H1 (cell line): ENCODE measurements around the gene NDRG2. TPM values are rescaled to one million over a fixed set of nuclear protein-coding genes. Genes with fewer than 3 reads are reported as not detected.

ENCODE experiments used
- CTCF ChIA-PET: fragments of 300-600 bp; sonication (Branson Sonifier 250); formaldehyde crosslinking; loops from one replicate; lab custom pipeline; 2021; ENCODE audit not compliant: partially characterized antibody; lab: Charles Lee
- POLR2A ChIA-PET: fragments of 300-600 bp; sonication (Branson Sonifier 250); formaldehyde crosslinking; loops from one replicate; lab custom pipeline; 2021; ENCODE audit warnings: inconsistent platforms; ENCODE audit not compliant: partially characterized antibody; lab: Charles Lee
- DNase-seq, 2 experiments: peaks; one replicate each; pipeline versions ENCODE4 v3.0.0 to v3.0.0-alpha.2; 2010 to 2022; ENCODE audit warnings: low spot score in 2 of 2, low read depth in 1 of 2, mixed read lengths in 1 of 2
- FAIRE-seq: peaks from 2 replicates; lab custom pipeline; 2011; peaks lifted over from hg19 to GRCh38; lab: Jason Lieb, UNC
- H2AFZ ChIP-seq: 2 replicates; pipeline ENCODE4 v1.8.1; 2012; ENCODE audit warnings: low read length, inconsistent platforms
- H2AK5ac ChIP-seq: 2 replicates; pipeline ENCODE4 v1.6.1; 2013; ENCODE audit warnings: low read depth, low read length
- H2BK120ac ChIP-seq: replicated peaks from 2 replicates; pipeline ENCODE3; 2013; ENCODE audit warnings: low read depth, low read length, inconsistent platforms
- H2BK12ac ChIP-seq: 2 replicates; pipeline ENCODE4 v1.6.1; 2013; ENCODE audit warnings: low read depth, low read length
- H2BK15ac ChIP-seq: 2 replicates; pipeline ENCODE4 v1.6.1; 2013; ENCODE audit warnings: low read length
- H2BK20ac ChIP-seq: 2 replicates; pipeline ENCODE4 v1.6.1; 2013; ENCODE audit warnings: low read length
- H2BK5ac ChIP-seq: 2 replicates; pipeline ENCODE4 v1.6.1; 2013; ENCODE audit warnings: low read depth, low read length
- H3K14ac ChIP-seq: 2 replicates; pipeline ENCODE4 v1.6.1; 2013; ENCODE audit warnings: inconsistent platforms; ENCODE audit not compliant: insufficient read length
- H3K18ac ChIP-seq: 2 replicates; pipeline ENCODE4 v1.6.1; 2013; ENCODE audit warnings: low read length; ENCODE audit errors: extremely low read depth
- H3K23ac ChIP-seq: 2 replicates; pipeline ENCODE4 v1.6.1; 2013; ENCODE audit warnings: inconsistent platforms; ENCODE audit not compliant: insufficient read length
- H3K23me2 ChIP-seq: 2 replicates; pipeline ENCODE4 v1.6.1; 2013; ENCODE audit warnings: low read depth, low read length
- H3K27ac ChIP-seq: 2 replicates; pipeline ENCODE4 v1.6.1; 2011; ENCODE audit warnings: low read depth, low read length, inconsistent platforms
- H3K27me3 ChIP-seq, 4 experiments: replicated peaks in 1 of 4; 1 replicate in 1 of 4; 2 replicates in 3 of 4; pipeline versions ENCODE4 v1.6.1 to v1.8.1; 2011 to 2013; ENCODE audit warnings: low read length in 3 of 4, mild to moderate bottlenecking in 3 of 4, inconsistent platforms in 2 of 4, mixed read lengths in 2 of 4, moderate library complexity in 1 of 4; ENCODE audit not compliant: control insufficient read depth in 3 of 4, insufficient read depth in 3 of 4; ENCODE audit errors: extremely low read depth in 1 of 4
- H3K36me3 ChIP-seq, 4 experiments: 2 replicates each; pipeline versions ENCODE4 v1.6.1 to v1.8.1; 2011 to 2013; ENCODE audit warnings: mild to moderate bottlenecking in 4 of 4, low read length in 3 of 4, moderate library complexity in 2 of 4, control low read depth in 1 of 4, inconsistent platforms in 1 of 4; ENCODE audit not compliant: insufficient read depth in 4 of 4, control insufficient read depth in 2 of 4
- H3K4ac ChIP-seq: replicated peaks from 2 replicates; pipeline ENCODE3; 2013; ENCODE audit warnings: low read length, low read depth, mixed read lengths, inconsistent platforms; ENCODE audit not compliant: insufficient read length
- H3K4me1 ChIP-seq, 4 experiments: replicated peaks in 1 of 4; 1 replicate in 1 of 4; 2 replicates in 3 of 4; pipeline versions ENCODE4 v1.6.1 to v1.8.1; 2011 to 2013; ENCODE audit warnings: low read length in 3 of 4, inconsistent platforms in 2 of 4, mixed read lengths in 1 of 4; ENCODE audit not compliant: insufficient read depth in 4 of 4, control insufficient read depth in 3 of 4
- H3K4me2 ChIP-seq, 2 experiments: 2 replicates each; pipeline versions ENCODE4 v1.6.1 to v1.8.1; 2011 to 2013; ENCODE audit warnings: low read depth in 2 of 2, low read length in 2 of 2, control low read depth in 1 of 2, inconsistent platforms in 1 of 2, mild to moderate bottlenecking in 1 of 2; ENCODE audit not compliant: insufficient read depth in 1 of 2
- H3K4me3 ChIP-seq, 4 experiments: fragments of 200-600, 300-600 bp in 1 of 4; sonication (generic), shearing (Covaris generic), sonication (Bioruptor Twin) in 1 of 4; 2 replicates each; pipeline versions ENCODE4 v1.5.1 to v1.8.1; 2011 to 2016; ENCODE audit warnings: low read length in 4 of 4, low read depth in 3 of 4, control low read depth in 2 of 4, inconsistent platforms in 2 of 4, mild to moderate bottlenecking in 2 of 4, mixed read lengths in 1 of 4, moderate library complexity in 1 of 4; ENCODE audit not compliant: insufficient read depth in 2 of 4; ENCODE audit errors: extremely low read depth in 1 of 4
- H3K56ac ChIP-seq: replicated peaks from 2 replicates; pipeline ENCODE3; 2013; ENCODE audit warnings: low read depth, mild to moderate bottlenecking, mixed read lengths, low read length, inconsistent platforms; ENCODE audit not compliant: insufficient read length
- H3K79me1 ChIP-seq: 2 replicates; pipeline ENCODE4 v1.6.1; 2013; ENCODE audit warnings: low read depth, low read length, control low read depth
- H3K79me2 ChIP-seq, 2 experiments: 2 replicates each; pipeline versions ENCODE4 v1.6.1 to v1.8.1; 2012 to 2013; ENCODE audit warnings: low read length in 2 of 2, mild to moderate bottlenecking in 2 of 2, inconsistent platforms in 1 of 2; ENCODE audit not compliant: insufficient read depth in 2 of 2, control insufficient read depth in 1 of 2
- H3K9ac ChIP-seq, 4 experiments: replicated peaks in 1 of 4; 1 replicate in 1 of 4; 2 replicates in 3 of 4; pipeline versions ENCODE4 v1.6.1 to v1.8.1; 2011 to 2013; ENCODE audit warnings: low read depth in 3 of 4, low read length in 3 of 4, control low read depth in 2 of 4, mild to moderate bottlenecking in 2 of 4, moderate library complexity in 2 of 4, inconsistent platforms in 1 of 4; ENCODE audit errors: extremely low read depth in 1 of 4
- H3K9me3 ChIP-seq, 2 experiments: 2 replicates each; pipeline versions ENCODE4 v1.6.1 to v1.8.1; 2012 to 2013; ENCODE audit warnings: mild to moderate bottlenecking in 2 of 2, moderate library complexity in 2 of 2, control low read depth in 1 of 2, inconsistent platforms in 1 of 2, low read depth in 1 of 2, low read length in 1 of 2, mixed read lengths in 1 of 2; ENCODE audit not compliant: insufficient read depth in 2 of 2
- H4K20me1 ChIP-seq, 2 experiments: replicated peaks in 1 of 2; 2 replicates each; pipeline versions ENCODE3 to v1.8.1; 2011 to 2013; ENCODE audit warnings: inconsistent platforms in 2 of 2, low read length in 2 of 2, mild to moderate bottlenecking in 1 of 2; ENCODE audit not compliant: insufficient read depth in 2 of 2, control insufficient read depth in 1 of 2
- H4K5ac ChIP-seq: 2 replicates; pipeline ENCODE4 v1.6.1; 2013; ENCODE audit warnings: low read length, low read depth, mixed read lengths, inconsistent platforms; ENCODE audit not compliant: insufficient read length
- H4K8ac ChIP-seq: 2 replicates; pipeline ENCODE4 v1.8.0; 2013; ENCODE audit warnings: mild to moderate bottlenecking, moderate library complexity, low read length, inconsistent platforms; ENCODE audit not compliant: insufficient read depth; ENCODE audit errors: extremely low read depth
- H4K91ac ChIP-seq: replicated peaks from 2 replicates; pipeline ENCODE3; 2013; ENCODE audit warnings: low read length, mixed read lengths, inconsistent platforms; ENCODE audit not compliant: insufficient read length
- ASH2L ChIP-seq: fragments of 200-600, 300-600 bp; sonication (generic); IDR thresholded peaks from one replicate; pipeline ENCODE4 v1.7.1; 2017; ENCODE audit warnings: low read length
- CBX5 ChIP-seq: fragments of 300-800, 300-1000 bp; sonication (generic); IDR thresholded peaks from 2 replicates; pipeline ENCODE4 v1.7.1; 2016; ENCODE audit warnings: antibody characterized with exemption, low read length, low read depth
- POLR2AphosphoS5 ChIP-seq: IDR thresholded peaks from 2 replicates; pipeline ENCODE4 v1.6.1; 2011; ENCODE audit warnings: low read depth, low read length
- TEAD4 ChIP-seq: IDR thresholded peaks from 2 replicates; pipeline ENCODE4 v1.6.1; 2012; ENCODE audit warnings: low read depth, low read length, inconsistent platforms, mixed read lengths
- WGBS, 2 experiments: shearing (Covaris generic) in 1 of 2; methylation state at CpG; one replicate each; pipeline versions ENCODE4 v1.1.6 to v1.1.7; 2013 to 2015; ENCODE audit warnings: low lambda C conversion rate in 2 of 2, mixed read lengths in 2 of 2, inconsistent platforms in 1 of 2, low coverage in 1 of 2, missing lambda C conversion rate in 1 of 2; ENCODE audit not compliant: insufficient replicate concordance in 2 of 2, insufficient coverage in 1 of 2, insufficient read length in 1 of 2; ENCODE audit errors: extremely low coverage in 1 of 2, missing lambda C conversion rate in 1 of 2; 5-methylcytosine and 5-hydroxymethylcytosine counted together
- polyA plus RNA-seq, 7 experiments: library from polyadenylated mRNA; depleted of rRNA in 3 of 7; stranded (reverse) in 5 of 7; unstranded in 2 of 7; fragments of >200 nt in 5 of 7; fragments of 200-250 nt in 2 of 7; gene quantifications; 1 replicate in 5 of 7; 2 replicates in 1 of 7; 4 replicates in 1 of 7; pipeline versions ENCODE4 v1.2.1 to v1.2.3, GENCODE V29; 2011 to 2013; ENCODE audit warnings: missing spikeins in 2 of 7, mixed read lengths in 2 of 7
- total RNA-seq: library from RNA; stranded (reverse); fragmentation: NEBNext Ultra II Directional; extraction: Animal tissue kit (Norgen Biotek cat#: 25700); gene quantifications from 2 replicates; pipeline ENCODE4 v1.2.1, GENCODE V29; 2021

The NDRG2 gene
- total and polyA plus RNA-seq, 2 of the 8 experiments (the other 6 are each of a cell fraction or from before 2014, with no cell fraction given): 29.9 to 48.6 TPM

GRCh38 chr14:20996521-20996920 is 28.3 kb downstream of the NDRG2 start:
- H3K56ac ChIP-seq: no peak overlapping the region
- H2BK120ac ChIP-seq: no peak overlapping the region
- no peak overlapping the region for H4K5ac ChIP-seq
- H3K14ac ChIP-seq: no peak overlapping the region
- no peak overlapping the region for H3K9ac ChIP-seq
- no peak overlapping the region for H2BK15ac ChIP-seq
- POLR2A ChIA-PET: interaction anchor here (1.8 kb wide), 1 partner anchor 27 kb away, joined by 4 read pairs; no protein-coding TSS in a partner anchor
- no peaks in the 10 kb centered on the region for H3K27me3 ChIP-seq
- no peak overlapping the region for H3K4me3 ChIP-seq
- H3K23me2 ChIP-seq: no peaks in the 10 kb centered on the region; the same call in 1 of the 2 replicates
- H3K36me3 ChIP-seq: peaks cover 25 to 50% (median 38%) of the 10 kb centered on the region in 4 experiments
- H3K4me1 ChIP-seq: peaks cover 2 to 6% (median 5%) of the 10 kb centered on the region in 4 experiments; a peak in 5 of 7 replicates
- no peak overlapping the region for H2AK5ac ChIP-seq
- whole genome bisulfite sequencing, 2 experiments: 93% methylated on average over 14 of the region's 14 CpGs; no CpG with 5 or more reads in 1 of the 2 experiments
- peaks cover 0 to 2% of the 10 kb centered on the region in 2 experiments for H4K20me1 ChIP-seq
- H2AFZ ChIP-seq: no peak overlapping the region
- H3K18ac ChIP-seq: no peak overlapping the region
- H3K4me2 ChIP-seq: no peak overlapping the region
- no peaks in the 10 kb centered on the region for H3K9me3 ChIP-seq
- FAIRE-seq: no peak
- DNase-seq: no peak
- TF ChIP-seq POLR2AphosphoS5 (no peak), TEAD4 (no peak), CBX5 (no peak), ASH2L (no peak)
- no peak overlapping the region for H2BK5ac ChIP-seq
- H2BK12ac ChIP-seq: no peak overlapping the region
- CTCF ChIA-PET: interaction anchor here (1.1 to 10.6 kb wide), 5 partner anchors 9 to 194 kb away, joined by 4 to 117 read pairs (median 8); partner anchors contain the start of gene RNASE1
- no peak overlapping the region for H4K91ac ChIP-seq
- H4K8ac ChIP-seq: no peak overlapping the region
- no peak overlapping the region for H2BK20ac ChIP-seq
- H3K79me2 ChIP-seq: peaks cover 0 to 5% of the 10 kb centered on the region in 2 experiments; a peak in 2 of 4 replicates
- no peak overlapping the region for H3K27ac ChIP-seq
- H3K23ac ChIP-seq: no peak overlapping the region
- H3K4ac ChIP-seq: no peak overlapping the region
- H3K79me1 ChIP-seq: no peaks in the 10 kb centered on the region
